WTC11 (cell line): ENCODE data around the gene DIP2A.

ENCODE experiments used
- ATF2 ChIP-seq: sonication (generic); formaldehyde crosslinking; IDR thresholded peaks from 2 replicates; pipeline ENCODE4 v1.8.1; 2022; ENCODE audit warnings: low read depth, missing genetic modification reagents, borderline replicate concordance
- CBFB ChIP-seq: sonication (generic); formaldehyde crosslinking; IDR thresholded peaks from 2 replicates; pipeline ENCODE4 v1.8.1; 2022; ENCODE audit warnings: mild to moderate bottlenecking, low read depth, missing genetic modification reagents
- CTCF ChIP-seq: fragments of 200-600 bp; IDR thresholded peaks from 2 replicates; pipeline ENCODE4 v1.8.0; 2022; ENCODE audit warnings: antibody characterized with exemption
- FOXJ3 ChIP-seq: sonication (generic); formaldehyde crosslinking; IDR thresholded peaks from 2 replicates; pipeline ENCODE4 v1.9.0; 2021; ENCODE audit warnings: missing genetic modification reagents, mild to moderate bottlenecking, borderline replicate concordance
- FOXP4 ChIP-seq: sonication (generic); formaldehyde crosslinking; IDR thresholded peaks from 2 replicates; pipeline ENCODE4 v1.8.0; 2022; ENCODE audit warnings: mild to moderate bottlenecking, missing genetic modification reagents
- HMGXB4 ChIP-seq: sonication (generic); formaldehyde crosslinking; IDR thresholded peaks from 2 replicates; pipeline ENCODE4 v1.8.1; 2023; ENCODE audit warnings: mild to moderate bottlenecking, moderate library complexity, missing genetic modification reagents
- MAX ChIP-seq: sonication (generic); formaldehyde crosslinking; IDR thresholded peaks from 2 replicates; pipeline ENCODE4 v1.8.0; 2022; ENCODE audit warnings: mild to moderate bottlenecking, missing genetic modification reagents
- MXD4 ChIP-seq: fragments of 250-450 bp; sonication (Bioruptor Pico); IDR thresholded peaks from 2 replicates; pipeline ENCODE4 v1.8.0; 2021; ENCODE audit warnings: mild to moderate bottlenecking, moderate library complexity, borderline replicate concordance
- MYBL2 ChIP-seq: sonication (generic); formaldehyde crosslinking; IDR thresholded peaks from 2 replicates; pipeline ENCODE4 v1.8.1; 2023; ENCODE audit warnings: mild to moderate bottlenecking, moderate library complexity, missing genetic modification reagents
- USF1 ChIP-seq: sonication (generic); formaldehyde crosslinking; IDR thresholded peaks from 2 replicates; pipeline ENCODE4 v1.8.0; 2022; ENCODE audit warnings: mild to moderate bottlenecking, missing genetic modification reagents
- ZNF532 ChIP-seq: fragments of 250-450 bp; sonication (Bioruptor Pico); IDR thresholded peaks from 2 replicates; pipeline ENCODE4 v1.9.0; 2021; ENCODE audit warnings: mild to moderate bottlenecking, borderline replicate concordance
- ZSCAN18 ChIP-seq: fragments of 250-450 bp; sonication (Bioruptor Pico); IDR thresholded peaks from 2 replicates; pipeline ENCODE4 v2.1.2; 2022; ENCODE audit warnings: mild to moderate bottlenecking, moderate library complexity

GRCh38 chr21:46458315-46459023, at the start of gene DIP2A:
- TF ChIP-seq MAX (CRISPR knock-in tag) (peak; percentile 93), CBFB (no peak), CTCF (no peak), ZNF532 (CRISPR knock-in tag) (no peak), USF1 (CRISPR knock-in tag) (no peak), HMGXB4 (CRISPR knock-in tag) (peak; percentile 86; the same call in 1 of the 2 replicates), FOXP4 (CRISPR knock-in tag) (peak; percentile 87; the same call in 1 of the 2 replicates), FOXJ3 (CRISPR knock-in tag) (no peak), ZSCAN18 (CRISPR knock-in tag) (no peak), MXD4 (no peak), ATF2 (CRISPR knock-in tag) (no peak), MYBL2 (CRISPR knock-in tag) (peak; percentile 72)
